GM18505 (cell line): ENCODE data around the gene MLST8.

Experiments
- ATAC-seq: cut with Tn5 transposase; IDR thresholded peaks from one replicate; pipeline ENCODE4 v1.9.1; 2021; ENCODE audit not compliant: unreplicated experiment
- POLR2A ChIP-seq: IDR thresholded peaks from 4 replicates; pipeline ENCODE4 v1.6.1; 2011; ENCODE audit warnings: borderline replicate concordance; ENCODE audit not compliant: insufficient read depth, insufficient read length; ENCODE audit errors: extremely low read depth

The MLST8 gene

GRCh38 chr16:2210386-2211365, 5.4 kb downstream of the MLST8 start, which contains the start of gene BRICD5:
BRICD5 (minus strand) TSS chr16:2210863; CDS start chr16:2210833, 30 bp downstream.
- no peak for ATAC-seq
- no peak for TF ChIP-seq POLR2A

GRCh38 chr16:2211923-2212347, 6.7 kb downstream of the MLST8 start:
- ATAC-seq: no peak
- TF ChIP-seq POLR2A: no peak

- ATAC-seq: no peak
- no peak for TF ChIP-seq POLR2A
Measured at GRCh38 chr16:2212362-2213324, 7.4 kb downstream of the MLST8 start.

GRCh38 chr16:2213817-2214718, 8.8 kb downstream of the MLST8 start:
- peak; percentile 13 for ATAC-seq
- TF ChIP-seq POLR2A: no peak

- ATAC-seq: peak; percentile 85
- peak; percentile 37 for TF ChIP-seq POLR2A
Measured at GRCh38 chr16:2214719-2214968, 9.4 kb downstream of the MLST8 start, which contains the start of gene PGP. PGP (minus strand) TSS chr16:2214840; CDS start chr16:2214777, 63 bp downstream.

GRCh38 chr16:2216330-2216729, 11.1 kb downstream of the MLST8 start:
- ATAC-seq: no peak
- TF ChIP-seq POLR2A: no peak

- TF ChIP-seq POLR2A: peak; percentile 97
- peak; percentile 92 for ATAC-seq
Measured at GRCh38 chr16:2223221-2223941, 18.1 kb downstream of the MLST8 start, which contains the start of gene E4F1. E4F1 (plus strand) TSS chr16:2223591; CDS start chr16:2223614, 23 bp downstream.

- ATAC-seq: peak; percentile 23
- TF ChIP-seq POLR2A: no peak
Measured at GRCh38 chr16:2223942-2224486, 18.8 kb downstream of the MLST8 start.

GRCh38 chr16:2226245-2226793, 21.1 kb downstream of the MLST8 start:
- no peak for ATAC-seq

GRCh38 chr16:2226918-2227317, 21.7 kb downstream of the MLST8 start:
- ATAC-seq: no peak

More at GRCh38 chr16:2226245-2226793, 21.1 kb downstream of the MLST8 start:
- TF ChIP-seq POLR2A: no peak

GRCh38 chr16:2228161-2228824, 23.0 kb downstream of the MLST8 start:
- TF ChIP-seq POLR2A: no peak
- ATAC-seq: no peak

More at GRCh38 chr16:2226918-2227317, 21.7 kb downstream of the MLST8 start:
- no peak for TF ChIP-seq POLR2A

GRCh38 chr16:2229091-2229490, 23.8 kb downstream of the MLST8 start:
- TF ChIP-seq POLR2A: no peak
- no peak for ATAC-seq
